DND-41 (cell line): ENCODE data around the gene LBX2.
"Not testable (repeated sequence)": the region's sequence is repeated elsewhere in the genome, so short reads cannot be mapped to it uniquely, and the experiment has no call there.

Source experiments
- ATAC-seq: fragments of 200-7000 bp; cut with Tn5 transposase; 3 replicates; pipeline ENCODE4 v1.9.1; 2021; ENCODE audit warnings: low read depth; ENCODE audit not compliant: insufficient read depth
- DNase-seq: peaks from one replicate; pipeline ENCODE4 v3.0.0-alpha.2; 2020
- H2AFZ ChIP-seq: 2 replicates; pipeline ENCODE4 v1.6.0; 2012; ENCODE audit warnings: low read depth, low read length
- H3K27ac ChIP-seq: 2 replicates; pipeline ENCODE4 v1.5.1; 2012; ENCODE audit warnings: low read length, inconsistent platforms
- H3K27me3 ChIP-seq: fragments of 200-600 bp; sonication (generic); 2 replicates; pipeline ENCODE4 v1.6.0; 2012; ENCODE audit warnings: low read length, mild to moderate bottlenecking, inconsistent platforms; ENCODE audit not compliant: insufficient read depth, poor library complexity
- H3K36me3 ChIP-seq: 2 replicates; pipeline ENCODE4 v1.5.1; 2012; ENCODE audit warnings: low read length, inconsistent platforms; ENCODE audit not compliant: insufficient read depth
- H3K4me1 ChIP-seq: 2 replicates; pipeline ENCODE4 v1.5.1; 2012; ENCODE audit warnings: mild to moderate bottlenecking, low read length; ENCODE audit not compliant: insufficient read depth
- H3K4me2 ChIP-seq: 2 replicates; pipeline ENCODE4 v1.6.0; 2012; ENCODE audit warnings: mild to moderate bottlenecking, moderate library complexity, low read length, inconsistent platforms; ENCODE audit not compliant: insufficient read depth
- H3K4me3 ChIP-seq, 2 experiments: fragments of 200-600 bp in 1 of 2; shearing (Covaris generic) in 1 of 2; 2 replicates each; pipeline ENCODE4 v1.5.1; 2012 to 2016; ENCODE audit warnings: inconsistent platforms in 2 of 2, low read length in 2 of 2, mild to moderate bottlenecking in 2 of 2, low read depth in 1 of 2, moderate library complexity in 1 of 2
- H3K79me2 ChIP-seq: 2 replicates; pipeline ENCODE4 v1.6.0; 2012; ENCODE audit warnings: low read length, inconsistent platforms; ENCODE audit not compliant: insufficient read depth
- H3K9ac ChIP-seq: 2 replicates; pipeline ENCODE4 v1.6.0; 2012; ENCODE audit warnings: low read depth, mild to moderate bottlenecking, inconsistent platforms, low read length, moderate library complexity
- H3K9me3 ChIP-seq: 2 replicates; pipeline ENCODE4 v1.5.1; 2012; ENCODE audit warnings: low read length, moderate library complexity, mild to moderate bottlenecking, inconsistent platforms; ENCODE audit not compliant: insufficient read depth, severe bottlenecking
- H4K20me1 ChIP-seq: 2 replicates; pipeline ENCODE4 v1.6.0; 2012; ENCODE audit warnings: low read length; ENCODE audit not compliant: insufficient read depth
- EZH2 ChIP-seq: IDR thresholded peaks from 3 replicates; pipeline ENCODE4 v1.6.1; 2012; ENCODE audit warnings: borderline replicate concordance, low read depth, mild to moderate bottlenecking, moderate library complexity, low read length, inconsistent platforms; ENCODE audit not compliant: severe bottlenecking
- TF ChIP-seq, protein P1 (sequence below): IDR thresholded peaks from 2 replicates; pipeline ENCODE4 v1.5.1; 2012; ENCODE audit warnings: borderline replicate concordance, low read length, moderate library complexity, mild to moderate bottlenecking; ENCODE audit not compliant: poor library complexity, severe bottlenecking; ENCODE audit errors: extremely low read depth

LBX2 gene

DNA sequence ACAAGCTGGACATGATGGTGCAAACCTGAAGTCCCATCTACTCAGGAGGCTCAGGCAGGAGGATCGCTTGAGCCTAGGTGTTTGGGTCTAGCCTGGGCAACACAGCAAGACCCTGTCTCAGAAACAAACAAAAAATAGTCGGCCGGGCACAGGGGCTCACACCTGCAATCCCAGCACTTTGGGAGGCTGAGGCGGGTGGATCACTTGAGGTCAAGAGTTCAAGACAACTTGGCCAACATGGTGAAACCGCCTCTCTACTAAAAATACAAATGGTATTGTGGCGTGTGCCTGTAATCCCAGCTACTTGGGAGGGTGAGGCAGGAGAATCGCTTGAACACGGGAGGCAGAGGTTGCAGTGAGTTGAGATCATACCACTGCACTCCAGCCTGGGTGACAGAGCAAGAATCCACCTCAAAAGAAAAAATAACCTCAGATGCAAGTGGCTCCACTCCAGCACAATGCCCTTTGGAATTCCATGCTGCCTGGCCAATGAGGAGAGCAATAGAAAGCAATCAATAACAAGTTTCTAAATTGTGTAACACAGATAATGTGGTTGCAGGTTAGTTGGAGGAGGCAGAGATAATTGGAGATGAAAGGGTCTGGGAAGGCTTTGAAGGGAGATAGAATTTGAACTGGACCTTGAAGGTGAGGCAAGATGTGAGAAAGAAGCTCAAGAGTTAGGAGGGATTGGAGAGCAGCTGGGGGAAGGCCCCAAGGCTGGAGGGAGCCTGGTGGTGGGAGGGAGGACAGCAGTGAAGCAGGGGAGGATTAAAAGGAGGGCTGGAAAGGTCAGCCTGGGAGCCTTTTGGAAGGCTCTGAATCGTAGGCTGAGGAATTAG lies 10.5 kb downstream of the LBX2 start:
- Histone ChIP-seq H3K9me3 (no peaks in the 10 kb centered on the region), H3K36me3 (peaks cover 79% of the 10 kb centered on the region), H3K4me2 (no peak overlapping the region), H4K20me1 (no peaks in the 10 kb centered on the region), H3K27me3 (no peaks in the 10 kb centered on the region), H3K4me3 (no peak overlapping the region), H3K4me1 (peaks cover 12% of the 10 kb centered on the region), H3K27ac (no peak overlapping the region), H3K9ac (no peak overlapping the region), H2AFZ (no peak overlapping the region), H3K79me2 (peaks cover 25% of the 10 kb centered on the region)
- DNase-seq = no peak
- ATAC-seq = no peak; the same call in 2 of the 3 replicates
- no peak for TF ChIP-seq EZH2
- TF ChIP-seq, protein P1, sequence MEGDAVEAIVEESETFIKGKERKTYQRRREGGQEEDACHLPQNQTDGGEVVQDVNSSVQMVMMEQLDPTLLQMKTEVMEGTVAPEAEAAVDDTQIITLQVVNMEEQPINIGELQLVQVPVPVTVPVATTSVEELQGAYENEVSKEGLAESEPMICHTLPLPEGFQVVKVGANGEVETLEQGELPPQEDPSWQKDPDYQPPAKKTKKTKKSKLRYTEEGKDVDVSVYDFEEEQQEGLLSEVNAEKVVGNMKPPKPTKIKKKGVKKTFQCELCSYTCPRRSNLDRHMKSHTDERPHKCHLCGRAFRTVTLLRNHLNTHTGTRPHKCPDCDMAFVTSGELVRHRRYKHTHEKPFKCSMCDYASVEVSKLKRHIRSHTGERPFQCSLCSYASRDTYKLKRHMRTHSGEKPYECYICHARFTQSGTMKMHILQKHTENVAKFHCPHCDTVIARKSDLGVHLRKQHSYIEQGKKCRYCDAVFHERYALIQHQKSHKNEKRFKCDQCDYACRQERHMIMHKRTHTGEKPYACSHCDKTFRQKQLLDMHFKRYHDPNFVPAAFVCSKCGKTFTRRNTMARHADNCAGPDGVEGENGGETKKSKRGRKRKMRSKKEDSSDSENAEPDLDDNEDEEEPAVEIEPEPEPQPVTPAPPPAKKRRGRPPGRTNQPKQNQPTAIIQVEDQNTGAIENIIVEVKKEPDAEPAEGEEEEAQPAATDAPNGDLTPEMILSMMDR = no peak

DNA sequence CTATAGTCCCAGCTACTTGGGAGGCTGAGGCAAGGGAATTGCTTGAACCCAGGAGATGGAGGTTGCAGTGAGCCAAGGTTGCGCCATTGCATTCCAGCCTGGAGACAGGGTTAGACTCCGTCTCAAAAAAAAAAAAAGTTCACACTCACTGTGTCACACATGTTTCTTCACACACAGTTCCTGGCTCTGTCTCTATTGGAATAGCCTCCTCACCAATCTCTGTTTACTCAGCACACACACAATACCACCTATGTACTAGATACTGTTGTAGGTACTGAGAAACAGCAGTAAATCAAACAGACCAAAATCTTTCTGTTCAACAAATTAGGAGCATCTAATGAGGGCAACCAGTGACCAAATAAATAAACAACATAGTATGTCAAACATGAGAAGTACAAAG lies 13.3 kb downstream of the LBX2 start:
- H3K27ac ChIP-seq = no peak overlapping the region
- no peak for ATAC-seq
- TF ChIP-seq, protein P1 = no peak
- no peak for TF ChIP-seq EZH2

DNA sequence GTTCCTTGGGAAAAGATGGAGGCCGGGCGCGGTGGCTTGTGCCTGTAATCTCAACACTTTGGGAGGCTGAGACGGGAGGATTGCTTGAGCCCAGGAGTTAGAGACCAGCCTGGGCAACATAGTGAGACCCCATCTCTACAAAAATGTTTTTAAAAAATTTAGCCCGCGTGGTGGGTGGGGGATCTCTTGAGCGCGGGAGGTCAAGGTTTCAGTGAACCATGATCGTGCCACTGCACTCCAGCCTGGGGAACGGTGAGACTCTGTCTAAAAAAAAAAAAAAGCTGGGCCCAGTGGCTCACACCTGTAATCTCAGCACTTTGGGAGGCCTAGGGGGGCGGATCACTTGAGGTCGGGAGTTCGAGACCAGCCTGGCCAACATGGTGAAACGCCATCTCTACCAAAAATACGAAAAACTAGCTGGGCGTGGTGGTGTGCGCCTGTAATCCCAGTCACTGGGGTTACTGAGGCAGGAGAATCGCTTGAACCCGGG lies 15.7 kb downstream of the LBX2 start:
- Histone ChIP-seq H3K4me3 (peak overlapping the region; percentile 88 to 95), H3K36me3 (peaks cover 60% of the 10 kb centered on the region), H3K4me2 (peak overlapping the region; percentile 100), H3K27ac (peak overlapping the region; percentile 99), H2AFZ (peak overlapping the region; percentile 99), H3K9ac (peak overlapping the region; percentile 92), H3K79me2 (peaks cover 65% of the 10 kb centered on the region), H4K20me1 (peaks cover 15% of the 10 kb centered on the region), H3K4me1 (peaks cover 40% of the 10 kb centered on the region)
- not testable (repeated sequence) for ATAC-seq, H3K27me3 ChIP-seq, H3K9me3 ChIP-seq, DNase-seq

More for the DNA sequence above, 13.3 kb downstream of the LBX2 start:
- Histone ChIP-seq H4K20me1 (peaks cover 9% of the 10 kb centered on the region), H3K9ac (no peak overlapping the region), H3K9me3 (no peaks in the 10 kb centered on the region), H3K36me3 (peaks cover 66% of the 10 kb centered on the region), H3K4me3 (no peak overlapping the region), H2AFZ (no peak overlapping the region), H3K79me2 (peaks cover 49% of the 10 kb centered on the region), H3K27me3 (no peaks in the 10 kb centered on the region), H3K4me2 (no peak overlapping the region), H3K4me1 (peaks cover 28% of the 10 kb centered on the region)
- DNase-seq = no peak

DNA sequence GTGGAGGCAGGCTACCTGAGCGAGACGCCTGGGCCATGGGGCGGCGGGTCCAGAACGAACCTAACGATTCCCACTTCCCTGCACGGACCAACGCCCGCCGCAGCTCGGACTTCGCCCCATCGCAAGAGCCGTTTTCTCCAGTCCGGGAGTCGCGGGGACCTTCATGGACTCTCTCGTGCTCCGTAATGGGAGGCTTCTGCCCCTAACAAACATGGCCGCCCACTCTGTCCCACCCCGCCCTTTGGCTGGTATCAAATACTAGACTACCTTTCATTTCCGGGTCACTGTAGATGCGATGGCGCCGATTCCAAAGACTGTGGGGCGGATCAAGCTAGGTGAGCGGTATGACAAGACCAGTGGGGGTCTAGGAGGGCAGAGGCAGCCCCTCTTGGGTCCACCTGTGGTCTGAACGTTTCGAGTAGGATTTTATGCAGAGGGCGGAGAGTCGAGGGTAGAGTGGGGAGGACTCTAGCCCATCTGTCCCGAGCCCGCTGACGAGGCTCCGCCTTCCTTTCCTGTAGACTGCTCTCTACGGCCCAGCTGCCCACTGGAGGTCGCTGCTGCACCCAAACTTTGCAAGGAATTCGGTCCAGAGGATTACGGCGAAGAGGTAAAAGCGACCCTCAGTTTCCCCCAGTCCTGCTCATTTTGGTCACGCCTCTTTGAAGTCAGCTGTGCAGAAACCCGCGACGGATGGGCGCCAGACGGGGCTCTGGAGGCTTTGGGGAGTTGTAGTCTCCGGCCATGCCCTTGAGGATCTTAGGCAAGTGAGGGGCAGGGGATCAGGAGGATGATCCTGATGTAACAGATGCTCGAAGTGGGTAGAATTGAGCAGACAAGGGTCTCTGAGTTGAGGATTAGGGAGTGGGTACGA lies 16.4 kb downstream of the LBX2 start, which contains the start of the genes CCDC142 and TTC31:
Gene CCDC142 (minus strand): TSS at position 198 of the 874 bp plus-strand sequence. CDS start 161 bp downstream, at position 37.
Gene TTC31 (plus strand): TSS at position 281 of the 874 bp plus-strand sequence. CDS start 15 bp downstream, at position 296.
- Histone ChIP-seq H3K4me3 (peak within 1 kb of the TSS; percentile 88 to 95), H3K9me3 (no peaks in the 10 kb centered on the region), H3K4me2 (peak within 1 kb of the TSS; percentile 100), H3K4me1 (peaks cover 40% of the 10 kb centered on the region), H2AFZ (peak within 1 kb of the TSS; percentile 99), H3K79me2 (peaks cover 61% of the 10 kb centered on the region), H3K9ac (peak within 1 kb of the TSS; percentile 92), H3K36me3 (peaks cover 53% of the 10 kb centered on the region), H3K27me3 (no peaks in the 10 kb centered on the region), H3K27ac (peak within 1 kb of the TSS; percentile 99), H4K20me1 (peaks cover 15% of the 10 kb centered on the region)
- ATAC-seq (peak; percentile 88), DNase-seq (peak; percentile 96)
- TF ChIP-seq EZH2 = no peak
- TF ChIP-seq, protein P1 = peak; percentile 97
